ENCODE data around the gene SLC1A4. TPM values are rescaled to one million over a fixed set of nuclear protein-coding genes. Genes with fewer than 3 reads are reported as not detected.

SLC1A4 gene
- total RNA-seq, 4 donors from 2014 or later: 7.2 to 14.4 (median 12.2) TPM

GRCh38 chr2:65046633-65047407 lies 57.6 kb downstream of the SLC1A4 start:
- H3K9me3 ChIP-seq: peaks cover 0 to 7% (median 0%) of the 10 kb centered on the region in 4 donors
- H3K4me3 ChIP-seq: peak overlapping the region in 1 of 4 donors; percentile 3
- H3K27ac ChIP-seq: peak overlapping the region in 1 of 4 donors; percentile 58
- H3K27me3 ChIP-seq: no peaks in the 10 kb centered on the region
- H3K36me3 ChIP-seq: peaks cover 0 to 7% (median 0%) of the 10 kb centered on the region in 3 donors
- WGBS, 2 donors: 60 to 61% methylated on average over 11 of the region's 11 CpGs
- TF ChIP-seq CTCF (IDR thresholded peaks at IDR 0.05) (no peak), EP300 (IDR thresholded peaks at IDR 0.05) (peak in 1 of 2 donors; percentile 26), POLR2A (IDR thresholded peaks at IDR 0.05) (no peak)
- no peak for DNase-seq (ENCODE audit: low spot score in 2 of 2)
- H3K4me1 ChIP-seq: no peaks in the 10 kb centered on the region

- Histone ChIP-seq H3K9me3 (peaks cover 0 to 3% (median 0%) of the 10 kb centered on the region in 4 donors), H3K36me3 (no peaks in the 10 kb centered on the region), H3K4me3 (no peak overlapping the region), H3K27me3 (no peaks in the 10 kb centered on the region), H3K27ac (no peak overlapping the region), H3K4me1 (peaks cover 0 to 6% (median 0%) of the 10 kb centered on the region in 4 donors)
- TF ChIP-seq EP300 (IDR thresholded peaks at IDR 0.05) (no peak), POLR2A (IDR thresholded peaks at IDR 0.05) (no peak), CTCF (IDR thresholded peaks at IDR 0.05) (no peak)
- no peak for DNase-seq (ENCODE audit: low spot score in 2 of 2)
- WGBS, 2 donors: 83 to 92% methylated on average over 1 of the region's 1 CpG
Observed at GRCh38 chr2:65049010-65049639, 59.9 kb downstream of the SLC1A4 start.

- peaks cover 0 to 11% (median 4%) of the 10 kb centered on the region in 4 donors for H3K4me1 ChIP-seq
- H3K27ac ChIP-seq: no peak overlapping the region
- 75 to 86% methylated on average over 3 of the region's 3 CpGs for WGBS, 2 donors
- H3K27me3 ChIP-seq: no peaks in the 10 kb centered on the region
- H3K36me3 ChIP-seq: no peaks in the 10 kb centered on the region
- H3K4me3 ChIP-seq: no peak overlapping the region
- TF ChIP-seq POLR2A (IDR thresholded peaks at IDR 0.05) (no peak), CTCF (IDR thresholded peaks at IDR 0.05) (no peak), EP300 (IDR thresholded peaks at IDR 0.05) (no peak)
- H3K9me3 ChIP-seq: no peaks in the 10 kb centered on the region
- DNase-seq (ENCODE audit: low spot score in 2 of 2): no peak
Observed at GRCh38 chr2:65050931-65051330, 61.7 kb downstream of the SLC1A4 start.

GRCh38 chr2:65053199-65053598 lies 64.0 kb downstream of the SLC1A4 start:
- Histone ChIP-seq H3K27ac (peak overlapping the region in 1 of 4 donors; percentile 10), H3K9me3 (no peaks in the 10 kb centered on the region), H3K36me3 (no peaks in the 10 kb centered on the region), H3K4me1 (peaks cover 0 to 21% (median 15%) of the 10 kb centered on the region in 4 donors), H3K27me3 (no peaks in the 10 kb centered on the region), H3K4me3 (no peak overlapping the region)
- WGBS, 2 donors: 25 to 31% methylated on average over 1 of the region's 1 CpG
- DNase-seq (ENCODE audit: low spot score in 2 of 2): no peak
- peak in 1 of 2 donors; percentile 7 for TF ChIP-seq POLR2A (IDR thresholded peaks at IDR 0.05)
- TF ChIP-seq EP300 (IDR thresholded peaks at IDR 0.05): peak in 1 of 2 donors; percentile 41
- TF ChIP-seq CTCF (IDR thresholded peaks at IDR 0.05): no peak

All from tibial nerve (tissue), 4 donors.